A172 (cell line): Measurements from ENCODE around the gene SSTR4. TPM values are rescaled to one million over a fixed set of nuclear protein-coding genes. Genes with fewer than 3 reads are reported as not detected.

ENCODE experiments used
- DNase-seq: peaks from one replicate; pipeline ENCODE4 v3.0.0-alpha.2; 2015; ENCODE audit warnings: low spot score
- total RNA-seq: library from RNA; depleted of rRNA; stranded (reverse); fragments of >200 nt; shearing (Covaris generic); gene quantifications from 2 replicates; pipeline ENCODE4 v1.2.3, GENCODE V29; 2014

The SSTR4 gene
- total RNA-seq, 1 experiment from 2014 or later: not detected

GRCh38 chr20:23042270-23042669 lies 7.2 kb downstream of the SSTR4 start:
- DNase-seq: no peak

DNA sequence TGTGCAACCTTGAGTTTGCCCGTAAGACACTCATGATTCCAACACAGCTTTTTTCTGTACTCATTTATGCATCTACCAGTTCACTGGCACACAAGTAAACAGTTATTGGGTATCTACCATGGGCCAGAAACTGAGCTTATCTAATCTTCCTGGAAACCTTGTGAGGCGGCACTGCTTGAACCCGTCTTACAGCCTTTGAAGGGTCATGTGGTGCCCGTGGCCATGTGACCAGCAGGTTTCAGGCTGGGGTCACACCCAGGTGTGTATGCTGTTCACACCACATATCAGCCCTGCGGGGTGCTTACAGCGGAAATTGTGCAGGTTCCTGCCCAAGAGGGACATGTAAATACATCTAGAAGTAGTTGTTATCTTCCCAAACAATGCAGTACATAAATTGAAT lies 8.3 kb downstream of the SSTR4 start:
- DNase-seq: no peak

DNA sequence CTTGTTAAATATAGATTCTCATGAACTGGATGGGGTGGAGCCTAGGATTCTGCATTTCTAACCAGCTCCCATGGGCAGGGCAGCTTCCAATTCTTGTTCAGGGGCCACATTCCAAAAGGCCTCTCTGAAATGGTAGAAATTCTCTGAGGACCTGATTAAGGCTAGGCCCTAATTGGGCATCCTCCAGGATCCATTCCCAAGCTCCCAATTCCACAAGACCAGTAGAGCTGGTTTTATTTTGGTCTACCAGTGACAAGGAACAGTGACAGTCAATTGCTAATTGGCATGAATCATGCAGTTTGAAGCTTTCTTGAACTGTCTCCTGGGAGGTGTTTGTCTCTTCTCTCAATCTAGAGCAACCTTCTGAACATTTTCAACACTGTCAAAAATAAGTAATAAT lies 11.3 kb downstream of the SSTR4 start:
- no peak for DNase-seq

GRCh38 chr20:23047001-23047737 lies 12.1 kb downstream of the SSTR4 start:
- no peak for DNase-seq

GRCh38 chr20:23047738-23048214 lies 12.7 kb downstream of the SSTR4 start:
- DNase-seq: no peak

DNA sequence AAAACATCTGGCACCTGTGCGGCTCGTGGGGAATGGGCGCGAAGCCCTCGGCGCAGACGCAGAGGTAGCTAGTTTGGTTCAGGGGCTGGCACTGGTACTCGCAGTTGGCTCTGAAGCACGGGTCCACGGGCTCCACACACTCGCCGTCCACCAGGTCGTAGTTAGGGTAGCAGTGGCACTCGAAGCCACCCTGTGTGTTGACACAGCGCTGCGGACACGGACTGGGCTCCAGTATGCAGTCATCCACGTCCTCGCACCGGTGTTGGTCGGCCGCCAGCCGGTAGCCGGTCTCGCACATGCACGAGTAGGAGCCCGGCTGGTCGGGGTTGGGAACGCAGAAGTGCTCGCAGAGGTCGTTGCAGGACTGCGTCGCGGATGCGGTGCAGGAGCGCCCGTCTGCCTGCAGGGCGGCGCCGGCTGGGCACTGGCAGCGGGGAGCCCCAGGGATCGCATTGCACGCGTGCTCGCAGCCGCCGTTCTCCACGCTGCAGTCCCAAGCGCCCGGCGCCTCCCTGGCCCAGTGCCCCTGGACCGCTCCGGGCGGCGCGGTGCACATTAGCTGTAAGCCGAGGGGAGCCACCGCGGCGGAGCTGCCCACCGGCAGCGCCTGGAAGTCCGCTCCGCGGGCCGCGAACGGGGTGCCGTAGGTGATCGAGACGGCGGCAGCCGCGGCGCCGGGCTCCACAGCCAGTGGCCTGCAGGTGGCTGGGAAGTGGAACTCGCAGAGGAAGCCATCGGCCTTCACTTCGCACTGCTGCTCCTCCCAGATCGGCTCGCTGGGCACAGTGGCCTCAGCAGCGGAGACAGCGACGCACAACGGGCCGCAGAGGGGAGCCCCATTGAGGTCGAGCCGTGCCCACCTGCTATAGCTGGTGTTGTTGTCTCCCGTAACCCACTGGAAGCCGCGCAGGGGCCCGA lies 13.4 kb downstream of the SSTR4 start:
- DNase-seq: no peak

- DNase-seq: no peak
Observed at GRCh38 chr20:23049201-23050075, 14.3 kb downstream of the SSTR4 start, which contains the start of gene THBD. THBD (minus strand) TSS chr20:23049672; CDS start chr20:23049504, 168 bp downstream.

GRCh38 chr20:23050076-23050838 lies 15.1 kb downstream of the SSTR4 start:
- no peak for DNase-seq

DNA sequence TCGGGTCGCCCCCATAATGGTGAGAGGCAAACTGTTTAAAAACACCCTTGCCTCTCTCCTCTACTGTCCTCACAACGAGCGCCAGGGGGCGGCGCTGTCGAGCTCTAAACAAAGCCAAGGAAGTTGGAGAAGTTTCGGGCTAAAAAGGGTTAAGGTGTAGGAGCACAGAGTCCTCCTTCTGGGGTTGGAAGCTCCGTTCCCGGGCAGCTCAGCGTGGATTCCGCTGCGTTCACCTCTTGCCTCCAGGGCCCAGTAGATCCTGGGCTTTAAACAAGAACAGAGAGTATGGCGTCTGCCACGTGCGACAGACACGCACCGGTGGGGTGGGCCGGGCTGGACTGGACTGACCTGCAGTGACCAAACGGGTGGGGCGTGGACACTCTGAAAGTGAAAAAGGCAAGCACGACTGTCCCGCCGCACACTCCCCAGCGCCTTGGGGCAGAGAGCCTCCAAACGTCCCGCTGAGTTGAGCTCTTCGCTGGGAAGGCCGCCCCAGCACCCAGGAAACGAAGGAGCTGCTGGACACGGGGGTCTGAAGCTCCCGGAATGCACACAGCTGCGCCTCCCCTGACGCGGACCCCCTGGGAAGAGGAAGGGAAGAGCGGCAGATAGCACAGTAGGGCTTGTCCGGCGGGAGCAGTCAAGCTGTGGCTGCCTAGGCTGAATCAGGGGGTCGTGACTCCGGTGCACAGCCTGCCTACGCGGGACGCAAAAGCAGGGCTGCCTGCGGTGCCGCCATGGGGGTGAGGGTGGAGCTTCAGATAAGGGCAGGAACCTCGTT lies 15.9 kb downstream of the SSTR4 start:
- no peak for DNase-seq

- no peak for DNase-seq
Observed at GRCh38 chr20:23052904-23053303, 17.8 kb downstream of the SSTR4 start.

- no peak for DNase-seq
Observed at GRCh38 chr20:23058240-23058639, 23.1 kb downstream of the SSTR4 start.

DNA sequence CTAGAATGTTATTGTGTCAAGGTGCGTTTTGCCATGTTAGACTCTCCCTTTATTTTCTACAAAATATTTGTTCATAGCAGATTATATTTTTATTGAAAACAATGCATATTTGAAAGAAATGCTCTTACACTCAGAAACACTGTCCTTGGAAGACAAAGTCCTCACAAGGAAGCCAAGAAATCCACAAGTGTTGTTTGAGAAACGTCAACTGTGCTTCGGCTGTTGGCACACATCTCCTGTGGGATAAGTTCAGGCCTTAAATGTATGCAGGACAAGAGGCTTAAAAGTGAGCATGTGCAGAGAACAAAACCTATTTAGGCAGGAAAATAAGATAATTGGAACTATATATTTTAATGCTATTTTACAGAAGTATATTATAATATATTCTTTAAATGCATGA lies 23.9 kb downstream of the SSTR4 start:
- DNase-seq: no peak

DNA sequence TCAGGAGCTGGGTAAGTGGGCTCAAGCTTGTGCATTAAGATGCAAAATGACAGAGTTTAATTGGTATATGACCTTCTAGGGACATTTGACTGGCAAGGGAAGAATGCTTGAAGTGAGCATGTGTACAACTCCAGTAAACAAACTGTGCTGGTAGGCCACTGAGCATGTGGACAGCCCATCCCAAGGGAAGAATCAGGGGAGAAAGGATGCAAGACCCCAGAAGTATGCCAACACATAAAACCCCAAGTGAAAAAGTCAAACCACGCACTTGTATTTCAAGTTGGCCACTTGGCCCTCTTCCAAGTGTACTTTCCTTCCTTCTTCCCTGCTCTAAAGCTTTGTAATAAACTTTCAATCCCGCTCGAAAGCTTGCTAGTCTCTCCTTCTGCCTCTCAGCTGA lies 24.7 kb downstream of the SSTR4 start:
- no peak for DNase-seq

- no peak for DNase-seq
Observed at GRCh38 chr20:23060629-23061028, 25.5 kb downstream of the SSTR4 start.

DNA sequence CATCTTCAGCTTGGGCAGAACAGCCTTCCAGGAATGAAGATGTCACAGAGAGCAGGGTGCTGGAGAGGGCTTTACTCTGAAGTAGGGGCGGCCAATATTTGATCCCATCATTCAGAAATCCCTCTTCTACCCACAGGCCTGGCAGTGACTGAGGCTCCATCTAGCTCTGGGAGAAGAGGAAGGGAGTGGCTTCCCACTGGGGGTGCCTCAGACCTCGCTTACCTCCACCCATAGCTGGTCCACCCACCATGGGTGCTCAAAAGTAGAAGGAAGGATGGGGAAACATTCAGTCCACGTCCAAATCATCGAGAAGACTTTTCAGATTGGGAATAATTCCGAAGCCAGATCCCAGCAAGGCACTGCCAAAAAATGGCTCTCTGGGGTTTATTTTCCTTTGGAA lies 26.1 kb downstream of the SSTR4 start:
- no peak for DNase-seq

DNA sequence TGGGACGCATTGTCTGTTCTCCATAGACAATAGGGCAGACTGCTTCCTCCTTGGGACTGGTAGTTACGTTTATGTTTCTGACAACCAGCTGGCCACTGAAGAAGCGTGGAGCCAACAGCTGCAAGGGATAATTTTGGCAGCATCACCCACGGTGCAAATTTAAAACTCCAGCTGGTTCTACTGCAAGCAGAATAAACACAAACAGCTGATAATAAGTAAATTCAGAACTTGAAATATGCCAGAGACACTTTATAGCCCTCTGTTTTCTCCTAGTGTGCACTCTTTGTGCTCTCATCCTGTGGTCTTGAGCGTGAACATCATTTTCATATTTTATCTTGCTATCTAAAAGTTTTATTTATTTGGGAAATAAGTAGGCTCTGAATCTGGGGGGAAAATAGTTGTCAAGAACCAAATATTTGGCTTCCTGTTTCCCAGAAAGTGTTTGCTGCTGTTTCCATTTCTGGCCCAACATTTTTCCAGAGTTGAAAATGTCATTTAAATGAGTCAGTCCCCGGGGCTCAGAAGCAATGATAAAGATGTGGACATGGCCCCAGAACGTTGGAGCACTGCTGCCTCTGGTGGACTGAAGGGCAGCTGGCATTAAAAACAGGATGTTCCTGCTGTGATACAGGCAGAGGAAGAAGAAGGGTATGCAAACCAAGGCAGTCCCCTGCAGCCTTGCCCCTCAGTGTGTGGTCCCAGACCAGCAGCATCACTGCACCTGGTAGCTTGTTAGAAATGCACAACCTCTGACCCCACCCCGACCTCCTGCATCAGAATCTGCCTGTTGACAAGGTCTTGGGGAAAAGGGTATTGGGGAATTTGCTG lies 26.8 kb downstream of the SSTR4 start:
- DNase-seq: peak; percentile 84

DNA sequence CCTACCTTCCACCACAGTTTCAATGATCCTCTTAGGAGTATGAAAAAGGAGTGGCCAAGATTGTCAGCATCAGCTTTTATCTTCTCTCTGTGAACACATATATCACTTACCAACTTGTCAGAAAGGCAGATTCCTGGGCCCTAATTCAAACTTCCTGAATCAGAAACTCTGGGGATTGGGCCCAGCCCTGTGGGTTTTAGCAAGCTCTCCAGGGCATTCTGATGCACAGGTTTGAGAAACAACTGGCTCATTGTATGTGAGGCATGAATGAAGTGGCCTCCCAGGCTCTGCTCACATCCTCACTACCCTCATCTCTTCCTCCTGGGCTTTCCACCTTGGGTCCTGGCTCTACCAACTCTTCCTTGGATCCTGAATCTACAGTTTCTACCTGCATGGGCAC lies 27.5 kb downstream of the SSTR4 start:
- DNase-seq: no peak

GRCh38 chr20:23063168-23063567 lies 28.1 kb downstream of the SSTR4 start:
- DNase-seq: no peak

- DNase-seq: no peak
Observed at GRCh38 chr20:23063581-23063980, 28.5 kb downstream of the SSTR4 start.
